Activated naive CD4-positive, alpha-beta T cell treated with anti-CD3 and anti-CD28 coated beads, Interleukin-2, amount 50 U/mL, for 16 hours (primary cell): ENCODE measurements around the gene PDE8A.
"Not testable (repeated sequence)": the region's sequence is repeated elsewhere in the genome, so short reads cannot be mapped to it uniquely, and the experiment has no call there.

Source experiments
- DNase-seq: peaks from one replicate; pipeline ENCODE4 v3.0.0-alpha.2; 2020

PDE8A gene

GRCh38 chr15:85149465-85150129 is 167.9 kb downstream of the PDE8A start:
- DNase-seq, result no peak

GRCh38 chr15:85150130-85150480 is 168.4 kb downstream of the PDE8A start:
- no peak for DNase-seq

DNA sequence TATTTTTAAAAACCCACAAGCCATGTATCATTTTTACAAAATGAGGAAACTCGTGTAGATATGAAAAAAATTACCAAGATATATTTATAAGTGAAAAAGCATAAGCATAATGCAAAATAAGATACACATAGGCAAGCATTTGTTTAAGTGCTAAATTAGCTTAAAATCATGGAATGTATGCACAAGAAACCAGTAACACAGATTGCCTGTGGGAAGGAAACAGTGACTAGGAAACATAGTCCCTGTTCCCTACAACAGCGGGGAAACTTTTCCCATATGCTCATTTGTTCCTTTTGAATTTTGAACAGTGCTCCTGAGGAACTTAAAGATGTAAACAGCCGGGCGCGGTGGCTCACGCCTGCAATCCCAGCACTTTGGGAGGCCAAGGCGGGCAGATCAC is 169.5 kb downstream of the PDE8A start:
- no peak for DNase-seq

GRCh38 chr15:85151861-85152260 is 170.2 kb downstream of the PDE8A start:
- DNase-seq, result no peak

DNA sequence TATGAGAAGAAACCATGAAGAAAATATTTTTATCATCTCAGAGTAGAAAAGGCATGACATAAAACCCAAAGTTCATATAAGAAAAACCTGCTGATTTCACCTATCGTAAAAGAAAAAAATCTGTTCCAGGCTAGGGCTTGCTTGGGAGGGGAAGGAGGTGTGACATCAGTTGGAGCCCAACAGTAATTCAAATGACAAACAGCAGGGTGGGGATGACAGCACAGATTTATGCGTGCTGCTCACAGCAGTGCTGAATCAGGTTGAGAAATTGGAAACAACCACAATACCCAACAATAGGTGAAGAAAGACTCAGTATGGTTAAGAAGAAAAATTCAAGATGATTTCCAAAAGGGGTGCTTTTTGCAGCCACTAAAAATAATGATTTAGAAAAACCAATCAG is 172.4 kb downstream of the PDE8A start:
- no peak for DNase-seq

DNA sequence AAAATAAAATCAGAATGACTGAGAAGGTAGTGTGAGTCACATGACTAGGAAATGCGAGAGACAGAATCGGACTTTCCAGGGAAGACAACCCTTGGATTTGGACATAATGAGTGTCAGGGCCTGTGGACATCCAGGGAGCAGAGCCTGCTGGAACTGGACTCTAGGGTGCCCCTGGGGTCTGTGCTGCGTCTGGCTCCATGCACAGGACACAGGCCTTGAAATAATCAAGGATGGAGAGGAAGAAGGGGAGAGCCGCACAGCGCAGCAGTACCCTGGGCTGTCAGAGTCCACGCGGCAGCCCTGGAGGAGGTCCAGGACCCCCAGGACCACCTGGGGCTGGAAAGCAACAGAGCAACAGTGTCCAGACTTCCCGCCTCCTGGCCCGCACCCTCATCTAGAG is 173.7 kb downstream of the PDE8A start:
- no peak for DNase-seq

GRCh38 chr15:85155857-85156256 is 174.2 kb downstream of the PDE8A start:
- no peak for DNase-seq

GRCh38 chr15:85157344-85157743 is 175.7 kb downstream of the PDE8A start:
- DNase-seq, result no peak

DNA sequence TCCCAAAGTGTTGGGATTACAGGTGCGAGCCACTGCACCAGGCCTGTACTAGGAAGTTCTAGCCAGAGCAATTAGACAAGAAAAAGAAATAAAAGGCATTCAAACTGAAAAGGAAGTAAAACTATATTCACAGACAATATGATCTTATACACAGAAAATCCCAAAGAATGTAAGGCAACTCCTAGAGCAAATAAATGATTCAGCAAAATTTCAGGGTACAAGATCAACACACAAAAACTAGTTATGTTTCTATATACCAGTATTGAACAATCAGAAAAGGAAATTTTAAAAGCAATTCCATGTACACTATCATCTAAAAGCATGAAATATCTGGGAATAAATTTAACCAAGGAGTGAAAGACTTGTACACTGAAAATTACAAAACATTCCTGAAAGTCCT is 180.6 kb downstream of the PDE8A start:
- no peak for DNase-seq

GRCh38 chr15:85164841-85165466 is 183.3 kb downstream of the PDE8A start:
- DNase-seq, result no peak

- no peak for DNase-seq
Observed at GRCh38 chr15:85167568-85167967, 185.9 kb downstream of the PDE8A start.

DNA sequence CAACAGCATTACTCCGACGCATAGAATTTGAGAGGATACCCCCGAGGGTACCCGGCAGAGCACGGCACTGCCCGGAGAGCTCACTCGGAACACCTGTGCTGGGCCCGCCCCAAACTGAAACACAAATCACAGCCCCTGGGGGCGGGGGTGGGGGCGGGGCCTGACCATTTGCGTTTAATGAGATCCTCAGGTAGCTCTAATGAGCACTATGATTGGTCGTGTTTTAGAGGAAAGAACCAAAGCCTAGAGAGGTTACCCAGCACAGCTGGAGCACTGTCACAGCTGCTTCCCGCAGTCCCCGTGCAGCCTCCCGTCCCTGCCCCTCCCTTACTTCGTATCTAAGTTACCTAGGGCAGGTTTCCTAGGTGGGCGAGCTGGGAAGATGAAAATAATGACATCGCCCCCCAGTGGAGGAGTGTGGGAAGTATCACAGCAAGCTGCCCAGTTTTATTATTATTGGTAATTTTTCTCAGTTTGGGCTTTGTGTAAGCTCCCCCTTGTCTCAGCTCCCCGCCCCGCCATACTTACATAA is 187.1 kb downstream of the PDE8A start:
- peak; percentile 42 for DNase-seq

- DNase-seq, result no peak
Observed at GRCh38 chr15:85171736-85172135, 190.1 kb downstream of the PDE8A start.

GRCh38 chr15:85172846-85173490 is 191.3 kb downstream of the PDE8A start:
- DNase-seq, result no peak

DNA sequence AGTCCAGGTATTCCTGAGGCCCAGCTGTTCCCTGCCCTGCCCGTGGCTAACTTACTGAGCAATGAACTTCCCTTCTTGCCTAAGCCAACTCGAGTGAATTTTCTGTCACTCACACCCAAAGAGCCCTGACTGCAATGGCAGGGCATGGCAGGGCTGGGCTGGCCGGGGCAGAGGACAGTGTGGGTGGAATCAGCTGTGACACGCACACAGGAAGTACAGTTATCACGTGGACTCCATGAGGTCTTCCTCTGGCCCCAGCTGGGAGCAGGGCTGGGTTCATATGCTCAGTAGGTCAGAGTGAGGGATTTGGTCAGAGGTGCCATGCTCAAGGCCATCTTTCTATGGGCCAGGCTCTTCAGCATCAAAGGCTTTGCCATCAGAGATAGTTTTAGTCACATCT is 192.0 kb downstream of the PDE8A start:
- DNase-seq, result not testable (repeated sequence)

- DNase-seq, result no peak
Observed at GRCh38 chr15:85174521-85174920, 192.9 kb downstream of the PDE8A start.

DNA sequence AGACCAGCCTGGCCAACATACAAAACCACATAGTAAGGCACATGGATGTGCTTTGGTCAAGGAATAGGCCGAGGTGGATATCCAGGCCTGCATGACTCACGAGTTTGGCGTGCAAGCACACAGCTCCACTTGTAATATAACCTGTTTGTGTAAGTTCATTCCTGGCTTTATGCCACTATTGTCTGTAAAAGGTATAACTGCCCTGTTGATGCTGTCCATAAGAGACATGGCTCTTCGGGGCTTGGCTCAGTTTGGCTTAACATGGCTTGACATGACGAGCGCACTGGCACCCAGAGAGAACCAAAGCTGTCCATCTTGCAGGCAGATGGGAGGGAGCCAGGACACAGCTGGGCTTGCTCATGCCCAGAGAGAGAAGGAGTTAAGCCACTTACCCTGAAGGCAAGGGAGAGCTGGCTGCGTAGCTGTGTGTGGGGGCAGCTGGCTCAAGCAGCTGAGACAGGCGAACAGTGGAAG is 195.4 kb downstream of the PDE8A start:
- DNase-seq, result not testable (repeated sequence)

- DNase-seq, result no peak
Observed at GRCh38 chr15:85178308-85178707, 196.7 kb downstream of the PDE8A start.

- no peak for DNase-seq
Observed at GRCh38 chr15:85179700-85180099, 198.0 kb downstream of the PDE8A start.

- not testable (repeated sequence) for DNase-seq
Observed at GRCh38 chr15:85185350-85185749, 203.7 kb downstream of the PDE8A start.

DNA sequence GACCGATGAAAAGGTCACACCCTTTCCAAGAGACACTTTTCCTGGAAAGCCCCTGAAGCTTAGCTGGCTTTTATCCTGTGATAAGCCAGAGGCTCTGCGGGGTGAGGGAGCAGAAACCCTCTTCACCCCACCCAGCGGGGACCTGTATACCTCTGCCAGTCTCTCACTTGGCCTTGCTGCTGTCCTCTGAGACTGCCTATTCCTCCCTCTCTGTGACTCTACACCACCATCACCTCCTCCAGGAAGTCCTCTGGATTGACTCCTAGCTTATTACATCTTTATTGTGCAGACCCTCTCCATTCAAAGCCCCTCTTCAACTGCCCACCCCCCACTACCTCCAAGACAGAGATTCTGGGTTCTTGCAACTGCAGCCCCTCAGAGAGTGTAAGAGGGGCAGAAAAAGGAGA is 206.5 kb downstream of the PDE8A start:
- not testable (repeated sequence) for DNase-seq
